HFF-Myc (cell line): ENCODE results near the gene MAPK7.

Experiments used
- DNase-seq: peaks from one replicate; pipeline ENCODE4 v3.0.0-alpha.2; 2011; ENCODE audit warnings: low read depth; ENCODE audit errors: extremely low read depth
- H3K4me3 ChIP-seq: replicated peaks from 2 replicates; pipeline ENCODE4 v1.5.1; 2011; ENCODE audit warnings: low read depth, mild to moderate bottlenecking, control low read depth, low read length
- TF ChIP-seq, protein P1 (sequence below): IDR thresholded peaks from 2 replicates; pipeline ENCODE4 v1.5.1; 2012; ENCODE audit warnings: mild to moderate bottlenecking, low read depth, low read length, control low read depth; ENCODE audit errors: missing control alignments

The MAPK7 gene

DNA sequence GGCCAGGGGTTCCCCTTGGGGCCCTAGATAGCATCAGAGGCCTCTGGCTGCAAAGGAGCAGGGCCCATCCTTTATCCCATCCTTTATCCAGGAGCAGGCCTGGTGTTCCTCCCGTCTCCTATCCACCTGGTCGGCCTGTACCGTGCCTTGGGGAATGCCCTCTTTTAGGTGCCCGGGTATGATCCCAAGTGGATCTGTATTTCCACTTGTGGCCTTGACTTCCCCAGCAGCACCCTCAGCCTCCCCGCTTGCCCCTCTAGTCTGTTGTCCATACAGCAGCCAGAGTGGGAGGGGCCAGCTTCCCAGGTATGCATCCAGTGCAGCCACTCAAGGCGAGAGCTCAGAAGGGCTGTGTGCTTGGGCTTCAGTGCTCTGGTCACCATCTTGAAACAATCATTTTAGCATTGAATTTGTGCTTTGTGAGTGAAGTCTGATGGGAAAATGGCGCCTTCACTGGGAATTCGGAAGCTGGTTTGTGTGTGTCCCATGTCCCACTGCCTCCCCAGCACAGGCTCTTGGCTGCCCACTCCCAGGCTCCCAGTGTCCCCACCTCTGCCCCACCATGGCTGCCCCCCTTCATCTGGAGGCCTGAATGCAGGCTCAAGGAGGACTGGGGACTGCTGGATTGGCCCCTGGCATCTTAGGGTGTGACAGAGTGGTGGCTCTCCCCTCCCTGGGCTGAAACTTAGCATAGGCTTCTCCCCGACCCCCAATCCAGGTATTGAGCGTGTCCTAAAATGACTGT lies 29.5 kb downstream of the MAPK7 start:
- H3K4me3 ChIP-seq = no peak overlapping the region
- DNase-seq = no peak
- TF ChIP-seq, protein P1, sequence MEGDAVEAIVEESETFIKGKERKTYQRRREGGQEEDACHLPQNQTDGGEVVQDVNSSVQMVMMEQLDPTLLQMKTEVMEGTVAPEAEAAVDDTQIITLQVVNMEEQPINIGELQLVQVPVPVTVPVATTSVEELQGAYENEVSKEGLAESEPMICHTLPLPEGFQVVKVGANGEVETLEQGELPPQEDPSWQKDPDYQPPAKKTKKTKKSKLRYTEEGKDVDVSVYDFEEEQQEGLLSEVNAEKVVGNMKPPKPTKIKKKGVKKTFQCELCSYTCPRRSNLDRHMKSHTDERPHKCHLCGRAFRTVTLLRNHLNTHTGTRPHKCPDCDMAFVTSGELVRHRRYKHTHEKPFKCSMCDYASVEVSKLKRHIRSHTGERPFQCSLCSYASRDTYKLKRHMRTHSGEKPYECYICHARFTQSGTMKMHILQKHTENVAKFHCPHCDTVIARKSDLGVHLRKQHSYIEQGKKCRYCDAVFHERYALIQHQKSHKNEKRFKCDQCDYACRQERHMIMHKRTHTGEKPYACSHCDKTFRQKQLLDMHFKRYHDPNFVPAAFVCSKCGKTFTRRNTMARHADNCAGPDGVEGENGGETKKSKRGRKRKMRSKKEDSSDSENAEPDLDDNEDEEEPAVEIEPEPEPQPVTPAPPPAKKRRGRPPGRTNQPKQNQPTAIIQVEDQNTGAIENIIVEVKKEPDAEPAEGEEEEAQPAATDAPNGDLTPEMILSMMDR = no peak

DNA sequence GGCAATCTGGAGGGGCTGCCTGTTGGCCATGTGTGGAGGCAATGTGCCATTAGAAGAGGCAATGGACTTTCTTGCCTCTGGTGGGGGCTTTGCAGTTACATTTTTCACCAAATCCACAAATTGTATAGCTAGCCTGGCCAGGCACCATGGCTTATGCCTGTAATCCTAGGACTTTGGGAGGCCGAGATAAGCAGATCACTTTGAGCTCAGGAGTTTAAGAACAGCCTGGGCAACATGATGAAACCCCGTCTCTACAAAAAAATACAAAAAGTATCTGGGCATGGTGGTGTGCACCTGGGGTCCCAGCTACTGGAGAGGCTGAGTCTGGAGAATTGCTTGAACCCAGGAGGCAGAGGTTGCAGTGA lies 30.0 kb downstream of the MAPK7 start:
- DNase-seq = no peak
- H3K4me3 ChIP-seq = no peak overlapping the region
- TF ChIP-seq, protein P1 = no peak

DNA sequence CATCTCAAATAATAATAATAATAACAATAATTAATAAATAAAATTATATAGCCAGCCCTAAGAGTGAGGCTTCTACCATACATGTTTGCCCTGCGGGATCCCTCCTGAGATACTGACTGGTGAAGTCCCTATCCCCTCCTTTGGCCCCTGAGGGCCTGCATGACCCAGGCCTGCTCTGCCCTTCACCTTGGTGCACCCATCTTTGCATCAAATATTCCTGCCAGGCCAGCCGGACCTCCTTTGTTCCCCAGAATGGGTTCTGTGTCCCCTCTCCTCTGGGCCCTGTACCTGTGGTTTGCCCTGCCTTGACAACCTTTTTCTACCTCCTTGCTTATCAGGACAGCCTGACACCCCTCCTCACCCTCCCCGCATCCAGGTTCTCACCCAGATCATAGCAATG lies 30.8 kb downstream of the MAPK7 start:
- H3K4me3 ChIP-seq = no peak overlapping the region
- TF ChIP-seq, protein P1 = no peak
- no peak for DNase-seq

DNA sequence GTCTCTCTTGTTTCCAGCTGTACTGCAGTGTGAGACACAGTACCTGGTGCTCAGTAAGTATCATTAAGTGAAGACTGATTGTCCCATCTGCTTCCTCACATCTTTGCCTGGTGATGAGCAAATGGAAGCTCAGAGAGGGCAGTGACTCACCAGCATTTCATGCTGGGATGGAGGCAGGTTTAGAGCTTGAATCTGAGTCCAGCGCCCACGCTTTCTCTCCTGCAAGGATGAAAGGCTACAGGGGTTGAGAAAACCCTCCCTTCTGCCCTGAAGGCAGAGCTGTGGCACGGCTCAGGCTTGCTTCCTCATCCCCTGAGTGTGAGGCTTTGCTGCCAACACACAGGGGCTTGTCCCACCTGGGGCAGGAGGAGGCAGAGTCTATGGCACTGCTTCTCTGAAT lies 31.2 kb downstream of the MAPK7 start:
- TF ChIP-seq, protein P1 = no peak
- no peak overlapping the region for H3K4me3 ChIP-seq
- no peak for DNase-seq

DNA sequence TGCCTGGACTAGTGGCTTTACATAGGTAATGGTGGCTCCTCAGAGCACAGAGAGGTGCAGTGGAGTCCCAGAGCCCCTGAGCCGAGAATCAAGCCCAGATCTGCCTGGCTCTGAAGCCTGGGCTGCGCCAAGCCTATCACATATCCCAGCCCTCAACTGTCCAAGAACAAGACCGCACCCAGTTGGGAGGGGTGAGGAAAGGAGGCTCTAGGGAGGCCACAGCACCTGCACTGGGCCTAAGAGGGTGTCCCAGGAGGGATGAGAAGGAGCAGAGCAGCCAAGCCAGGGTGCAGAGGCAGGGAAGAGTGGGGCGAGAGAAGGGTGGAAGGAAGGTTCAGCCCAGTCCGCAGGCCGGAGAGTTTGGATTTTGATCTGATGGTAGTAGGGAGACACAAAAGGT lies 31.8 kb downstream of the MAPK7 start:
- TF ChIP-seq, protein P1 = no peak
- DNase-seq = no peak
- H3K4me3 ChIP-seq = no peak overlapping the region

DNA sequence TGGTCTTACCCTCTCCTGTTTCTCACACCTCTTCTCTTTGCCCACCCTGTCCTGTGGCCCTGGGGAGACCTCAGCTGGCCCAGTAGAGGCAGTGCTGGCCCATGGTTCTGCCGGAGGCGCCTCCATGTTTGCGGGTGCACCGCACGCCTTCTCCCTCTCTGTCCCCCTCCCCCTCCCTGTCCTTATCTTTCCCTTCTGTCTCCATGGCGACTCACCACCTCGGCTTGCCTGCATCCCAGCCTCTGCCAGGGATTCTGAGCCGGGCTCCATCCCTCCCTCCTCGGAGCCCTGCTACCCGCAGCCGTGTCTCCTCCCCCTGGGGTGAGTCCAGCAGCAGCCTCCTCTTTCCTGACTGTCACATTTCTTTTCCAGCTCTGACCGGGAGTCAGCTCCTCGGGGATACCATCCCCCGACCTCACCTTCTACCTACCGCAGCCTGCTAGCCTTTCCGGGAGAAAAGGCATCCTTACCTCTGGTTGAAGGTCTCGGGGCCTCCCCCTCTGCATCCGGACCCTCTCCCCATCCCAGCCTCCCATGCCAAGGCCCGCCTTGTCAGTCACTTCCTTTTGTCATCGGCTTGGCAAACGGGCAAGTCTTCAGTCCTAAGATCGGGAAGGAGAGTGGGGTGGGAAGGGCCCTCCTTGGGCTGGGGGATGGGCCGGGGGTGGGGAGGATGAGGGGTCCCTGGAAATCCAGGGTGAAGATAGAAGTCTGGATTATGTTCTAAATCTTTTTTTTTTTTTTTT lies 32.8 kb downstream of the MAPK7 start, which contains the start of gene RNF112:
TSS of gene RNF112 (plus strand) at position 358 of the 746 bp plus-strand sequence. CDS start at position 535, 177 bp downstream.
- DNase-seq = no peak
- TF ChIP-seq, protein P1 = no peak
- H3K4me3 ChIP-seq = no peak within 1 kb of the TSS
